ENCODE data around the gene ZXDC. TPM values are rescaled to one million over a fixed set of nuclear protein-coding genes. Genes with fewer than 3 reads are reported as not detected.

ZXDC gene
- total RNA-seq, 1 experiment from 2014 or later, result 28.3 TPM

GRCh38 chr3:126408099-126408498 lies 67.6 kb downstream of the ZXDC start:
- H3K27ac ChIP-seq (ENCODE audit: insufficient read length, low read depth, low read length), result no peak overlapping the region
- no peak overlapping the region for H3K14ac ChIP-seq (ENCODE audit: insufficient read depth, low read length)
- no peak overlapping the region for H2AK5ac ChIP-seq (ENCODE audit: insufficient read length, low read length)
- H3K4me1 ChIP-seq (ENCODE audit: insufficient read depth, low read length), result no peaks in the 10 kb centered on the region; the same call in 1 of the 2 replicates
- H3K23ac ChIP-seq (ENCODE audit: insufficient read length, low read depth, low read length), result no peak overlapping the region
- H3K9ac ChIP-seq (ENCODE audit: extremely low read depth, insufficient read length, low read length), result no peak overlapping the region
- WGBS (ENCODE audit: extremely low coverage, insufficient read length, low lambda C conversion rate), result no CpG with 5 or more reads among the region's 5 CpGs
- no peak overlapping the region for H3K4ac ChIP-seq (ENCODE audit: low read depth, low read length)
- no peak overlapping the region for H4K91ac ChIP-seq (ENCODE audit: insufficient read length, low read depth, low read length)
- no peaks in the 10 kb centered on the region; the same call in 1 of the 2 replicates for H3K27me3 ChIP-seq (ENCODE audit: insufficient read depth, low read length)
- H2BK20ac ChIP-seq (ENCODE audit: low read depth, low read length, poor library complexity, severe bottlenecking), result no peak overlapping the region
- H3K4me3 Mint-ChIP-seq, result no peak overlapping the region
- no peaks in the 10 kb centered on the region for H3K9me3 Mint-ChIP-seq
- H3K4me1 Mint-ChIP-seq, result peaks cover 13 to 16% of the 10 kb centered on the region in 2 experiments
- no peaks in the 10 kb centered on the region for H3K79me1 ChIP-seq (ENCODE audit: insufficient read depth, low read depth, low read length, poor library complexity, severe bottlenecking)
- peaks cover 8% of the 10 kb centered on the region for H3K27me3 Mint-ChIP-seq (ENCODE audit: low read depth)
- no peak overlapping the region for H3K27ac Mint-ChIP-seq
- H3T11ph ChIP-seq (ENCODE audit: low read length), result no peak overlapping the region
- H3K36me3 Mint-ChIP-seq (ENCODE audit: insufficient read depth in 1 of 3, low read depth in 3 of 3), result peaks cover 0 to under 1% (median 0%) of the 10 kb centered on the region in 3 experiments; a peak in 1 of 7 replicates
- H3K79me2 ChIP-seq (ENCODE audit: insufficient read depth, low read length), result no peaks in the 10 kb centered on the region
- H3K23me2 ChIP-seq (ENCODE audit: insufficient read length, low read depth, low read length, poor library complexity, severe bottlenecking), result no peaks in the 10 kb centered on the region
- no peak overlapping the region for H2BK15ac ChIP-seq (ENCODE audit: low read depth, low read length)
- H2BK120ac ChIP-seq (ENCODE audit: low read depth, low read length, poor library complexity, severe bottlenecking), result no peak overlapping the region
- H2AFZ ChIP-seq (ENCODE audit: low read length), result no peak overlapping the region
- H2BK5ac ChIP-seq (ENCODE audit: insufficient read length, low read length), result no peak overlapping the region
- H2BK12ac ChIP-seq (ENCODE audit: insufficient read length, low read depth, low read length), result no peak overlapping the region
- no peak for DNase-seq
- no peak overlapping the region for H4K5ac ChIP-seq (ENCODE audit: insufficient read length, low read depth, low read length)
- H3K56ac ChIP-seq (ENCODE audit: insufficient read length, low read depth, low read length), result no peak overlapping the region
- no peak overlapping the region for H3K18ac ChIP-seq (ENCODE audit: insufficient read length, low read depth, low read length)
- no peak overlapping the region for H3K4me2 ChIP-seq (ENCODE audit: insufficient read depth, insufficient read length, low read length)
- no peak overlapping the region for H4K8ac ChIP-seq (replicated peaks; ENCODE audit: insufficient read length, low read depth, low read length)
- H4K20me1 ChIP-seq (ENCODE audit: control insufficient read depth, insufficient read depth, insufficient read length), result no peaks in the 10 kb centered on the region
- TF ChIP-seq CTCF (conservative IDR thresholded peaks at IDR 0.05), result no peak
- H3K9me3 ChIP-seq (ENCODE audit: control insufficient read depth, low read depth, low read length), result no peaks in the 10 kb centered on the region
